NCI-H1694 treated with DMSO at 0.1 percent for 48 hours (cell line): ENCODE data around the gene C22orf42.
"Not testable (repeated sequence)": the region's sequence is repeated elsewhere in the genome, so short reads cannot be mapped to it uniquely, and the experiment has no call there.

ENCODE experiments used
- DNase-seq: peaks from one replicate; lab custom pipeline; 2025; lab: John Stamatoyannopoulos, UW

Gene C22orf42

DNA sequence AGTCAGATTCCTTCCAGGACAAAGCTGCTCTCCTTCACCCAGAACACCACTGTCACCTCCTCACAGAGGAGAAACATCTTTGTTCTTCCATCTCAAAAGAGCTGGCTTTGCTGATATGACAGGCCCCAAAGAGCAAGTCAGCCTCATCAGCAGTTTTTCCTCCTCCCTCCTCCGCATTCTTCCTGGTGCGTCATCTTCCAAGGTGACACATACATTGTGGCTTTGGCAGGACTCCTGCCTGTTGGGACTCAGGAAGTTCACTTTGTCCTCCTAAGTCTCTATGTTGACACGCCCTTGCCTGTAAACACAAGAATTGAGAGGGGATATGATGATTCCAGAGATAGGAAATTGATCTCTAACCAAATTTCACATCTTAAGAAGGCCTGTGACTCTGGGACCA lies 23.1 kb downstream of the C22orf42 start:
- not testable (repeated sequence) for DNase-seq

DNA sequence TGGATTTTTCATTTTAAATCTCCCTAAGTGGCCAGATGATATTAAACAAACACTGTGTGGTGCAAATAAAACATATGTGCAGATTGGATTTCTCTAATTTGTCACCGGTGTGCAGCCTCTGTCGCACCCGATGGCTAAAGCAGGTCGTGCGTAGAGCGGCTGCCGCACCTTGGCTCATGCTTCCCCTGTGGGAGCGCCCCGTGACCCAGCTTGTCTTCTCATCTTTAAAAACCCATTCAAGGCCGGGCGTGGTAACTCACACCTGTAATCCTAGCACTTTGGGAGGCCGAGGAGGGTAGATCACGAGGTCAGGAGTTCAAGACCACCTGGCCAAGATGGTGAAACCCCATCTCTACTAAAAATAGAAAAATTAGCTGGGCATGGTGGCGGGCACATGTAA lies 24.3 kb downstream of the C22orf42 start:
- not testable (repeated sequence) for DNase-seq

DNA sequence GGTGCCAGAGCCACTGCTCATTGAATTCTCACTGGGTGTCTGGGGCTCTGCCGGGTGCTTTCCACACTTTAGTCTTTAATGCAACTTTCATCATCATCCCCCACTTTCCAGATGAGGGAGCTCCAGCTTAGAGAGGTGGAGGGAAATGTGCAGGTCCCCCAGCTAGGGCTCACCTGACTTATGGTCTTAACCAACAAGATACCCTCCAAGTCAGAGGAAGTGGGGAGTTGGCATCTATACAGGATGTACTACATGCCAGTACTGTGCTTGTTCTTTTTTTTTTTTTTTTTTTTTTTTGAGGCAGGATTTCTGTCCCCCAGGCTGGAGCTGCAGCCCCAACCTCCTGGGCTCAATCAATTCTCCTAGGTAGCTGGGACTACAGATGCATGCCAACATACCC lies 26.3 kb downstream of the C22orf42 start:
- no peak for DNase-seq

DNA sequence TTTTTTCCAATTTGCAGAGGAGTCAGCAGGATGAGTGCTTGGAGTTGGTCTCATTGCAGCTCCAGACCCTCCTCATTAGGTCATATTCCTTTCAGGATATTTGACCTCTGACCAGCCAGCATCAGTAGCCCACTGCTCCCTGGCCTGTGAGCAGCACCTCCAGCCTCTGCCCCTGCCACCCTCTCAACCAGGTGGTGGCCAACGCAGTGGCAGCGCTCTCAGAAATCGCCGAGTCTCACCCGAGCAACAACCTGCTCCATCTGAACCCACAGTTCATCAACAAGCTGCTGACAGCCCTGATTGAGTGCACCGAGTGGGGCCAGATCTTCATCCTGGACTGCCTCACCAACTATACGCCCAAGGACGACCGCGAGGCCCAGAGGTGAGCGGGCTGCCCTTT lies 27.0 kb downstream of the C22orf42 start:
- no peak for DNase-seq

DNA sequence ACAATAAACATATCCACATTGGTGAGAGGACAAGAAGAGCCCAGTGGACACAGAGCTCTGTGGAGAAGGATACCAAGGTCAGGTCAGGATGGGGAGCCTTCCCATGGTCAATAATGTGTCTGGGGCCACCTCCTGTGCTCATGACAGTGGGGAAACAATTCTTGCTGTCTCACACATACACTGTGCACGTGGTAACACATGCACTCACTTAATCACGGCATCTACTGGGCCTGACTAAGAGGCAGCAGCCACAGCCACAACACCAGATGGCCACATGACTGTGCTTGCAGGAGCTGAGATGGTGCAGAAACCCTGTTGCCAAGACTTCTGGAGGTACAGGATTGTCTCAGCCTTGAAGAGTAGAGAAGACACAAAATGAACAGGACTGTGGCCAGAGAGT lies 28.6 kb downstream of the C22orf42 start:
- DNase-seq: no peak

DNA sequence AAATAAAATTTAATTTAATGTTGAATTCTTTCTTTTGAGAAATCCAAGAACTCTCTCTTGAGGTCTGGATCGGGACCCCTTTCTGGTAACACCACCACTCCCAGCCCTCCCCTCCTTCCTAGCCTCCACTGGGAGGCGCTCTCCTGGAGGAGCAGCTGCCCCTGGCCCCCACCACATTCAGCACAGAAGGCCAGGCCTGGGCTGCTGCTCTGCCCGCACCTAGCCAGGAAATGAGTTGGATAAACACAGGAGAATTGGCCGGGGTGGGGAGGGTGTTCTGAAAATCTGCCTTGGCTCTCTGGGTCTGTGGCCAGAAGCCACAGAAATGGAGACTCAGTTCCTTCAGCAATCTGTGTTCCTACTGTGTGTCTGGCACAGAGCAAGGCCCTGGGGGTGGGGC lies 31.2 kb downstream of the C22orf42 start:
- DNase-seq: no peak

DNA sequence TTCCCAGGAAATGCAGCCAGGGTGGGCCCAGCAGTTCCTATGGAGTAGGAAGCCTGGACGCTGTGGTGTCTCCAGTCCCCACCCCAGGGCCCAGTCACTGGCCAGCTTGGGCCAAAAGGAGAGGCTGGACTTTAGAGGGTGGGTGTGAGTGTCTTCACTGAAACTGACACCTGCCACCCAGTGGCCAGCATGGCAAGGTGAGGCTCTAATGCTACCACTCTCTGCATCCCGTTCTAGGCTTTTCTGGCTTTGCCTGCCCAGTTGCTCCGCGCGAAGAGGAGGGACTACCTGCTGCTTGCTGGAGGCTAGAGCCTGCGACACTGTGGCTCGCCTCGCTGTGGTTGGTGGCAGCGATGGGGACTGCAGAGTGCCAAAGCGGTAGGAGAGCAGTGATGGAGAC lies 35.4 kb downstream of the C22orf42 start:
- no peak for DNase-seq

DNA sequence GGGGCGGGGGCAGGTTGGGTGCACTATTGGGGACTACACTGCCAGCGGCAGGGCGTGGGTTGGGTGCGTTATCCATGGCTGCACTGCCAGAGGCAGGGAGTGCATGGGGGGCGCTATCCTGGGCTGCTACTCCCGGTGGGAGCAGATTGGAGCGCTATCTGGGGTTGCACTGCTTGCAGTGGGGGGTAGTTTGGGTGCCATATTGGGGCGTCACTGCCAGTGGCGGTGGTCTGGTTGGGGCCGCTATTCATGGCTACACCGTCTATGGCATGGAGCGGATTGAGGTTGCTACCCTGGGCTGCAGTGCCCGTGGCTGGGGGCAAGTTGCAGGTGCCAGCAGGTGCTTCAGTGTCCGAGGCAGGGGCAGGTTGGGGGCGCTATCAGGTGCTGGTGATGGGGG lies 36.2 kb downstream of the C22orf42 start:
- DNase-seq: no peak

DNA sequence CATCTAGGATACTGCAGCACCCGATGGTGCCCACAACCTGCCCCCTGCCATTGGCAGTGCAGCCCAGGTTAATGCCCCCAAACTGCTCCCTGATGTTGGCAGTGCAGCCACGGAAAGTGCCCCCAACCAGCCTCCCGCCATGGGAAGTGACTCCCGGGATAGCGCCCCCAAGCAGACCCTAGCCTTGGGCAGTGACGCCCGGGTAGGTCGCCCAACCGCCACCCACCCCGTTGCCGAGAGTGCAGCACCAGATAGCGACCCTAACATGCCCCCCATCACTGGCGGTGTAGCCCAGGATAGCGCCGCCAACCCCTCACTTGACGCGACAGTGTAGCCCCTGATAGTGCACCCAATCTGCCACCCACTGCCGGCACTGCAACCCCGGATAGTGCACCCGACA lies 38.5 kb downstream of the C22orf42 start:
- DNase-seq: no peak

DNA sequence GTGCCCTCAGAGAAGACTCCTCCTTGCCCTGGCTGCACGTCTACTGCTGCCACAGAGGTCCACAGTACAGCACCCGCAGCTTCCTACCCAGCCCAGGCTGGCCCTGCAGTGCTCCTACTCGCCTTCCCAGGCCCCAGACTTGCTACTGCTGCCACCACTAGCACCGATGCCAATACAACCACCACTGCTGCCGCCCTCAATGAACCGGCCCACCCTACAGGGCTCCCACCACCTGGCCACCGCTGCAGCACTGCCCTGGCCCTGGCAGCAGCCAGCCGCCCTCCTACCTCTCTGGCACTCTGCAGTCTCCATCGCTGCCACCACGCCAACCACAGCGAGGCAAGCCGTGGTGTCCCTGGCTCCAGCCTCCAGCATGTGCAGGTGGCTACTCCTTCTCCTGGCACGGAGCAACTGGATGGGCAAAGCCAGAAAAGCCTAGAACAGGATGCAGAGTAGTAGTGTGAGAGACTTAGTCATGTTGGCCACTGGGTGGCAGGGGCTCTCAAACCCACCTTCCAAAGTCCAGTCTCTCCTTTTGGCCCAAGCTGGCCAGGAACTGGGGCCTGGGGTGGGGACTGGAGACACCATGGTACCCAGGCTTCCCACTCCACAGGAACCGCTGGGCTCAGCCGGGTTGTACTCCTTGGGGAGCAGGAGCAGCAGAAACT lies 39.4 kb downstream of the C22orf42 start:
- no peak for DNase-seq

DNA sequence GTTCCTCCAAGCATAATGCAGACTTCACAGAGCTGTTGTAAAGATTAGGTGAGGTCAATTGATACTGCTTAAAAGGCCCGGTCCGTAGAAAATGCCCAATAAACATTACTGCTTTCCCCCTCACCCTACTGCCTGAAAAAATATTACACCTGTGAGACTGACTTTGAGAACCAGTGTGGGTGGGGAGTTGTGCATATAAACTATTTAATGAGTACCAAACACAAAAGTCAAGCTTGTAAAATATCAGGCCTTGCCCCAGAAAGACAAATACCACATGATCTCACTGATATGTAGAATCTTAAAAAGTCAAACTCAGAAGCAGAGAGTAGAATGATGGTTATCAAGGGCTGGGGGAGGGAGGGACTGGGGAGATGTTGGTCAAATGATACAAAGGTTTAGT lies 46.7 kb downstream of the C22orf42 start:
- DNase-seq: no peak

DNA sequence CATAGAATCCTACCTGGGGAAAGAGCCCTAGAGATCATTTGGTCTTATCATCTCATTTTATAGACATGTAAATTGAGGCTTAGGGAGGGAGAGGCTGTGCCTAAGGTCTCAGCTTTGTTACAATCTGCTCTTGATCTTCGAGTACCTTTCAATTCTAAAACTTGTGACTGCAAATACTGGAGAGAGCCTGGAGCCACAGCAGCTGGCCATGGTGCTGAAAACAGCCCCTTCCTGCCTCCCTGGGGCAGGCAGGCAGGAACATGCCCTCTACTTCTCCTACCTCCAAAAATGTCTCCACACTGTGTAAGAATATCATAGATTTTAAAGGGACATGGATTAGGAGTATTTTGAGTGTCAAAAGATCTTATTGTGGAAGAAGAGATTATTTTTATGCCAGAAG lies 52.2 kb downstream of the C22orf42 start:
- no peak for DNase-seq

DNA sequence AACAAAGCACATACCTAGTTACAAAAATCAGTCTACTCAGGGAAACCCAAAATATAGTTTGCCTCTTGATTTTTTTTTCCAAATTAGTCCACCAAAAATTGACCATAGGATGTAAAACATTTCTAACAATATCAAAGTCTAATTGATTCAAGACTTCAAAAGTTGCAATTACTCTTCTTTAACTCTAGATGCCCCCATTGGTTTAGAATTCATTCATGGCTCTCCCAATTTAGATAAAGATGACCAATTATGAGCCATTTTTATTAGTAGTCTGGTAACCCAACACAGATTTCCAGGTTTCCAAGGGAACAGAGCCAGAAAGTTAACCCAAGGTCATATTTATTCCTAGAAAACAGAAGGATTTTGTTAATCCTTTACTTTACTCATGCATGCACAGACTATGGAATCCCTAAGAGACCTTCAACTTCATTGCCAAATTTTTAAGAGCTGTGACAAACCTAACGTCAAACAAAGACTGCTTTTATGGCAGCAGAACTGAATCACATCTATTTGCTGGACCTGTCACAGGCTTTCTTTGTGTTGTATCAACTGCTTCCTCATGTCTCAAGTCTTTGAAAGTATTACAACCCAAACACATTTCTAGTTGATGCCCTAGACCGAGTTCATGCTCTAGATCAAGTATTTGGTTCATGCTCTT lies 55.3 kb downstream of the C22orf42 start:
- DNase-seq: peak; percentile 38

DNA sequence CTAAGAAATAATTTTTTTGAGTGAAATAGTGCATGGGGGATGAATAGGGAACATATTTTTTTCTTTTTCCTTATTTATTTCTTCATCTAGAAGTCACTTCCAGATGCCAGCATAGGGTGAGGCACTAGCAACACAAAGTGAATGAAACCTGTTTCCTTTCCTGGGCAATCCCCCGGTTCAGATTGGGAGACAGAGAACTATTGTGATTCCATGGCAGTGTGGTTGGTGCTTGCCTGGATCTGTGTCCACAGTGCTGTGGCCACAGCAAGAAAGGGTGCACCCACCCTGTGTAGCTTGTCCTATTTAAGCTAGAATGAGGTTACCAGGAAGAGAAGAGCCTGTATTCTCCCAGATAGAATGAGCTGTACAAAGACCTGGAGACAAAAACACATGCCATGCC lies 58.4 kb downstream of the C22orf42 start:
- DNase-seq: no peak
